ENCODE results near the gene NBPF19. TPM values are rescaled to one million over a fixed set of nuclear protein-coding genes. Genes with fewer than 3 reads are reported as not detected.

The NBPF19 gene
- total RNA-seq, 1 donor from 2014 or later: 13.6 TPM

Other genes with a start within 250 kb of the NBPF19 start
- not detected for gene PPIAL4C, start 108.8 kb downstream of the NBPF19 start, total RNA-seq

Data from skeletal muscle tissue (tissue), 1 donor.